BLaER1 treated with 17β-estradiol and CSF1 and Interleukin-3, amounts not matched to agents 10 nM and 100 nM (cell line): Measurements from ENCODE around the gene UBE2C.
"Not testable (repeated sequence)": the region's sequence is repeated elsewhere in the genome, so short reads cannot be mapped to it uniquely, and the experiment has no call there.

Source experiments
- H3K27ac ChIP-seq, 11 experiments: shearing (Covaris generic); formaldehyde crosslinking; 2 replicates each; pipeline ENCODE4 v1.8.1; 2022
- H3K27me3 ChIP-seq, 11 experiments: shearing (Covaris generic); formaldehyde crosslinking; 2 replicates each; pipeline ENCODE4 v1.8.1; 2022
- H3K36me3 ChIP-seq, 11 experiments: shearing (Covaris generic); formaldehyde crosslinking; 2 replicates each; pipeline ENCODE4 v1.8.1; 2022
- H3K4me1 ChIP-seq, 10 experiments: shearing (Covaris generic); formaldehyde crosslinking; 2 replicates each; pipeline ENCODE4 v1.8.1; 2022
- H3K4me2 ChIP-seq, 11 experiments: shearing (Covaris generic); formaldehyde crosslinking; 2 replicates each; pipeline ENCODE4 v1.8.1; 2022
- H3K4me3 ChIP-seq, 10 experiments: shearing (Covaris generic); formaldehyde crosslinking; 2 replicates each; pipeline ENCODE4 v1.8.1; 2022
- H3K9ac ChIP-seq, 11 experiments: shearing (Covaris generic); formaldehyde crosslinking; 2 replicates each; pipeline ENCODE4 v1.8.1; 2022
- H3K9me3 ChIP-seq, 11 experiments: shearing (Covaris generic); formaldehyde crosslinking; replicated peaks in 1 of 11; 2 replicates each; pipeline ENCODE4 v1.8.1; 2022
- H4K20me1 ChIP-seq, 11 experiments: shearing (Covaris generic); formaldehyde crosslinking; 2 replicates each; pipeline ENCODE4 v1.8.1; 2022
- Cebpa-rat ChIP-seq, 11 experiments: shearing (Covaris generic); IDR thresholded peaks; 2 replicates each; pipeline ENCODE4 v1.8.1; 2022

UBE2C gene

DNA sequence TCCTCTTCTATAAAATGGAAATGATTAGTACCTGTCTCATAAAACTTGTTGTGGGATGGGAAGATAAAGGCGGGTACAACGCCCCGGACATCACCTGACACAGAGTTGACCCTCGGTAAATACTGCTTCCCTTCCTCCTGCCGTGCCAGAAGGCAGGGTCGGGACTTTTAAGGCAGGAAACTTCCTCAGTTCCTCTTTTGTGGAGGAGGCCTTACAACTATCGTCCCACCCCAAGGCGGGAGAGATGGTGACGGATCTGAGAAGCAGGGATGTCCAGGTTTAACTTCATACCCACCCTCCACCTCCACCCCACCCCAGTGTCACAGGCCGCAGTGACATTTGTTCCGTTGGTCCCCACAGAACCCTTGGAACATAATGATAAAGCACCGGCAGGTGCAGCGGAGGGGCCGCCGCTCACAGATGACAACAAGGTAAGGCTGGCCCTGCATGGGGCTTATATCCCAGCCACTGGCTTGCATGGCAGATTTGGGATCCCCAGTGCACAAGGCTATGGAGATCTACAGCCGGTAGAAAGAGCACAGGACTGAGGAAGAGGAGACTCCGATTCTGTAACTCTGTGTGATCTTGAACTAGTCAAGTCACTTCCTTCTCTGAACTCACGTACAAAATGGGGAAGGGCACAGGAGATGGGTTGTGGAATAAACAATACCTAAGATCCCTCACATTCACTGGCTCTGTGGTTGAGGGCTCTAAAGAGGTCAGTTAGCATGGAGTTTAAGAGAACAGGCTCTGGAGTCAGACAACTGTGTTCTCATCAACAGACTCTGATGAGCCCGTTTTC, 19.9 kb upstream of the UBE2C start:
- H3K27ac ChIP-seq = peak overlapping the region; percentile 86 to 98 (median 93)
- H3K36me3 ChIP-seq = peaks cover 34 to 40% (median 36%) of the 10 kb centered on the region in 11 experiments
- H3K4me1 ChIP-seq = peaks cover 11 to 36% (median 12%) of the 10 kb centered on the region in 10 experiments
- peak overlapping the region; percentile 87 to 99 (median 96) for H3K4me3 ChIP-seq
- peaks cover 0 to 5% (median 0%) of the 10 kb centered on the region in 11 experiments; a peak in 2 of 22 replicates for H4K20me1 ChIP-seq
- no peaks in the 10 kb centered on the region for H3K27me3 ChIP-seq
- TF ChIP-seq Cebpa-rat (IDR thresholded peaks at IDR 0.05) = no peak
- H3K9me3 ChIP-seq = no peaks in the 10 kb centered on the region
- peak overlapping the region; percentile 85 to 98 (median 95) for H3K4me2 ChIP-seq
- peak overlapping the region; percentile 89 to 98 (median 95) for H3K9ac ChIP-seq

DNA sequence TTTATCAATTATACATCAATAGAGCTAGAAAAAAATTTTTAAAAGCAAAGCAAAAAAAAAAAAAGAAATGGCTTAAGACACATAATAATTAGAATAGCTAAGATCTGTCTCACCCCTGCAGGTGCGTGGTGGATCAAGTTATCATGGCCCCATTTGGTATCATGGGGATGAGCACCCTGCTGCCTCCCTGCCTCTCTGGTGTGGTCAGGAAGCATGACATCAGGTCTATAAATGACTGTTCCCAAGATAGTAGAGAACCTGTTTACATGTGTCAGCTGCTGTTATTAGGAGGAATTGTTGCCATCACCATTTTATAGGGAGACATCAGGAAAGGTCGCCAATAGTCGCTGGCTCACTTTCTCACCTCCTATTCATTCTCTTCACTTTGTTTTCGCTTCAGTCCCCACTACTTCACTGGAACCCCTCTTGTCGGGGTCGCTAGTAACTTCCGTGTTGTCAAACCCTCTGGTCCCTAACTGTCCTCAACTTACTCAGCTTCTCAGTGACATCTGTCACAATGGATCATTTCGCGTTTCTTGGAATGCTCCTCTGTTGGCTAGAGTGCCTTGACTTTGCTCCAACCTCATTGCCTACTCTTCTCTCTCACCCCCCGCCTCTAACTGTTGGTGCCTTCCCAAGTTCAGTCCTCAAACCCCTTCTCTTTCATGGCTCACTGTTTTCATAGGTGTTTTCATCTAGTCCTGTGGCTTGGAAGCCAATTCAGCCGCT, 15.9 kb upstream of the UBE2C start:
- Histone ChIP-seq H3K4me3 (no peak overlapping the region), H3K27me3 (no peaks in the 10 kb centered on the region), H4K20me1 (peaks cover 0 to 14% (median 0%) of the 10 kb centered on the region in 11 experiments; a peak in 6 of 22 replicates), H3K36me3 (peaks cover 42 to 55% (median 44%) of the 10 kb centered on the region in 11 experiments), H3K4me1 (peaks cover 11 to 23% (median 12%) of the 10 kb centered on the region in 10 experiments), H3K27ac (no peak overlapping the region), H3K4me2 (no peak overlapping the region), H3K9ac (no peak overlapping the region), H3K9me3 (no peaks in the 10 kb centered on the region)
- no peak for TF ChIP-seq Cebpa-rat (IDR thresholded peaks at IDR 0.05)

DNA sequence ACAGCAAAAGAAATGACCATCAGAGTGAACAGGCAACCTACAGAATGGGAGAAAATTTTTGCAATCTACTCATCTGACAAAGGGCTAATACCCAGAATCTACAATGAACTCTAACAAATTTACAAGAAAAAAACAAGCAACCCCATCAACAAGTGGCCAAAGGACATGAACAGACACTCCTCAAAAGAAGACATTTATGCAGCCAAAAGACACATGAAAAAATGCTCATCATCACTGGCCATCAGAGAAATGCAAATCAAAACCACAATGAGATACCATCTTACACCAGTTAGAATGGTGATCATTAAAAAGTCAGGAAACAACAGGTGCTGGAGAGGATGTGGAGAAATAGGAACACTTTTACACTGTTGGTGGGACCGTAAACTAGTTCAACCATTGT, 14.9 kb upstream of the UBE2C start:
- Histone ChIP-seq H3K4me1 (peaks cover 7 to 22% (median 11%) of the 10 kb centered on the region in 10 experiments), H3K36me3 (peaks cover 52 to 65% (median 55%) of the 10 kb centered on the region in 11 experiments), H4K20me1 (peaks cover 0 to 15% (median 0%) of the 10 kb centered on the region in 11 experiments; a peak in 6 of 22 replicates)
- H3K9ac ChIP-seq, H3K4me2 ChIP-seq, H3K4me3 ChIP-seq, H3K9me3 ChIP-seq, H3K27ac ChIP-seq, H3K27me3 ChIP-seq: not testable (repeated sequence)

DNA sequence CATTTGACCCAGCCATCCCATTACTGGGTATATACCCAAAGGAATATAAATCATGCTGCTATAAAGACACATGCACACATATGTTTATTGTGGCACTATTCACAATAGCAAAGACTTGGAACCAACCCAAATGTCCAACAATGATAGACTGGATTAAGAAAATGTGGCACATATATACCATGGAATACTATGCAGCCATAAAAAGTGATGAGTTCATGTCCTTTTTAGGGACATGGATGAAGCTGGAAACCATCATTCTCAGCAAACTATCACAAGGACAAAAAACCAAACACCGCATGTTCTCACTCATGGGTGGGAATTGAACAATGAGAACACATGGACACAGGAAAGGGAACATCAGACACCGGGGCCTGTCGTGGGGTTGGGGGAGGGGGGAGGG, 14.5 kb upstream of the UBE2C start:
- not testable (repeated sequence) for H3K9ac ChIP-seq, H3K27me3 ChIP-seq, H3K9me3 ChIP-seq, H3K4me2 ChIP-seq, H3K4me3 ChIP-seq, H3K27ac ChIP-seq
- H3K4me1 ChIP-seq = peaks cover 3 to 17% (median 7%) of the 10 kb centered on the region in 10 experiments
- H3K36me3 ChIP-seq = peaks cover 56 to 69% (median 59%) of the 10 kb centered on the region in 11 experiments
- peaks cover 0 to 15% (median 0%) of the 10 kb centered on the region in 11 experiments; a peak in 6 of 22 replicates for H4K20me1 ChIP-seq

DNA sequence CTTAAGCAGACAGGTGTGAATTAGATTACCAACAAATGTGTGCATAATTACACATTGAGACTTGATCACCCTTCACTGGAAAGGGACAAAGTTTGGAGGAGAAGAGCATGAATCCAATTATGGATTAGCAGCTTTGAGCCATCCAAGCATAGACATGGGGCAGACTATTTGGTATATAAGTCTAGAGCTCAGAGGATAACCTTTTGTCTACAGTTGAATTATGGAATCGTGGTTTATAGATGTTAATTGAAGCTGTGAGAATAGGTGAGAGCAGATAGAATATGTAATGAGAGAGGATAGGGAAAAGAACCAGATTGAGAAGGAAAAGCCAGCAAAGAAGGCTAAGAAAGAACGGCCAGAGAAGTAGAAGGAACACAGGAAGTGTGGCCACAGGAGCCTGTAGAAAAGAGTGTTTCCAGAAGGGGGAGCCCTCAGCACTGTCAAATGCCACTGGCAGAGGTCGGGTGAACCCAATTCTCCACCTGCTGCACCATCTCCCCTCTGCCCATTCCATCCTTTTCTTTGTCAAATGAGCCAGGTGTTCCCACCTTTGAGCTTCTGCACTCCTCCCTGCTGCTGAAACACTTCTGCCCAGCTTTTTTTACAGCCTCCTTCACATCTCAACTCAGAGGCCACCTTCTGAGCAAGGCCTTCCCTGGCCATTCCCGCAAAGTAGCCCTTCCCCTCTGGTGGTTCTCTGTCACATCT, 13.4 kb upstream of the UBE2C start:
- H3K27ac ChIP-seq = no peak overlapping the region
- no peak overlapping the region for H3K4me2 ChIP-seq
- no peaks in the 10 kb centered on the region for H3K27me3 ChIP-seq
- peaks cover 0 to 6% (median 0%) of the 10 kb centered on the region in 10 experiments; a peak in 4 of 20 replicates for H3K4me1 ChIP-seq
- no peak overlapping the region; a peak in 1 of 22 replicates for H3K9ac ChIP-seq
- H3K36me3 ChIP-seq = peaks cover 62 to 71% (median 63%) of the 10 kb centered on the region in 11 experiments
- no peak overlapping the region for H3K4me3 ChIP-seq
- TF ChIP-seq Cebpa-rat (IDR thresholded peaks at IDR 0.05) = no peak
- H4K20me1 ChIP-seq = peaks cover 0 to 15% (median 0%) of the 10 kb centered on the region in 11 experiments; a peak in 6 of 22 replicates
- H3K9me3 ChIP-seq = no peaks in the 10 kb centered on the region

DNA sequence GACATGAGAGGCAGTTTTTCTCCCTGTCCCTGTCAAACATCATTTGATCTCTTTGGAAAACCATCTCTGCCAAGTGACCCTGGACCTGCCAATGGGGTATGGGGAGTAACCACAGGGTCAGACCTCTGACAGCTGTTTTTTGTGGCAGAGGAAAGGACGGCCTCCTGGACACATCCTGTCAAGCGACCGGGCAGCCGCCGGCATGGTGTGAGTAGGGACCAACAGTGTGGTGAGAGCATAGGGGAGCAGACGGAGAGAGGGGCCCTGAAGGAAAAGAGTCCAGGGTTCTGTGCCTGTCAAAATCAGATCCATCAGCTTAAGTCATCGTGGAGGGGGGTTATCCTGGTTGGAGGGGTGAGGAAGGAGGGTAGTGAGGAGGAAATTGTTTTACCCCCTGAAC, 10.6 kb upstream of the UBE2C start:
- no peak overlapping the region for H3K27ac ChIP-seq
- TF ChIP-seq Cebpa-rat (IDR thresholded peaks at IDR 0.05) = no peak
- no peak overlapping the region; a peak in 1 of 22 replicates for H3K9ac ChIP-seq
- H3K4me2 ChIP-seq = no peak overlapping the region
- H3K27me3 ChIP-seq = no peaks in the 10 kb centered on the region
- H3K36me3 ChIP-seq = peaks cover 63 to 71% (median 64%) of the 10 kb centered on the region in 11 experiments
- H4K20me1 ChIP-seq = peaks cover 0 to 15% (median 0%) of the 10 kb centered on the region in 11 experiments; a peak in 6 of 22 replicates
- H3K9me3 ChIP-seq = no peaks in the 10 kb centered on the region
- H3K4me3 ChIP-seq = no peak overlapping the region
- H3K4me1 ChIP-seq = peaks cover 0 to 6% (median 0%) of the 10 kb centered on the region in 10 experiments; a peak in 4 of 20 replicates

DNA sequence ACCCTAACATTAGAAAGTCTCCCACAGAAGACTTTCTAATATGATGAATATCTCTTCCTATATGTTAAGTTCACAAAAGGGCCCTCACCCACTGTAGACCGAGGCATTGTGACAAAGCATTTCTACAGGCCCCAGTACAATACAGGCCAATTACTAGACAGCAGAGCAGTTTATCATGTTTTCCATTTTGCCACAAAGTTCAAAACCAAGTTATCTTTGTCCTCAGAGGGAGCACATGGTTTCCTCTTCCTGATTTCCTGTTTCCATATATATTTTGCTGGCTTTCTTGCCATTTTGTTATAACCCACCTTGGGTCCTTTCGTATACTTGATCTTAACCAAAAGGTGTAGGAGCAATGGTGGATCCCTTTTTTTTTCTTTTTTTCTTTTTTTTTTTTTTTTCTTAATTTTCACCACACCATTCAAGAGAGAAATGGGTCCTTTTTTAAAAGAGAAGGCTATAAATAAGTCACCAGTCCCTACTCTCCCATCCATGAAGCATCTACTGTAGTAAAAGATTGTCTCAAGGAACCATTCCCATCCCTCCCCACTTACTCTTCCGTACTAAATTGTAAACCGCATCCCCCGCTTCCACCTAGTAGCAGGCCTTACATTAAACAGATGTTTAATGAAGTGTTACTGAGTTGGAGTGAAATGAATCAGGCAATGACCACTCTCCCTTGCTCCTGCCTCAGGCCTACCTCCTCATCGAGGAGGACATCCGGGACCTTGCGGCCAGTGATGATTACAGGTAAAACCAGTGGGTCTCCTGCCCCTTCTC, 2.1 kb upstream of the UBE2C start:
- Histone ChIP-seq H3K4me1 (peaks cover 21 to 43% (median 36%) of the 10 kb centered on the region in 10 experiments), H3K27me3 (peaks cover 0 to 19% (median 14%) of the 10 kb centered on the region in 11 experiments; a peak in 10 of 22 replicates), H3K27ac (peak overlapping the region in 2 of 11 experiments; percentile 19 to 39; a peak in 3 of 22 replicates), H3K9me3 (peaks cover 0 to 23% (median 20%) of the 10 kb centered on the region in 11 experiments; a peak in 20 of 22 replicates), H3K4me3 (0 out of 20 replicates have a peak overlapping the region, but pooled peaks of 5 of the 10 experiments have one; percentile 4 to 84 (median 72)), H3K9ac (no peak overlapping the region), H3K4me2 (peak overlapping the region; percentile 18 to 56 (median 42); a peak in 20 of 22 replicates), H3K36me3 (peaks cover 65 to 84% (median 75%) of the 10 kb centered on the region in 11 experiments), H4K20me1 (peaks cover 0 to 3% (median 0%) of the 10 kb centered on the region in 11 experiments; a peak in 4 of 22 replicates)
- no peak for TF ChIP-seq Cebpa-rat (IDR thresholded peaks at IDR 0.05)

DNA sequence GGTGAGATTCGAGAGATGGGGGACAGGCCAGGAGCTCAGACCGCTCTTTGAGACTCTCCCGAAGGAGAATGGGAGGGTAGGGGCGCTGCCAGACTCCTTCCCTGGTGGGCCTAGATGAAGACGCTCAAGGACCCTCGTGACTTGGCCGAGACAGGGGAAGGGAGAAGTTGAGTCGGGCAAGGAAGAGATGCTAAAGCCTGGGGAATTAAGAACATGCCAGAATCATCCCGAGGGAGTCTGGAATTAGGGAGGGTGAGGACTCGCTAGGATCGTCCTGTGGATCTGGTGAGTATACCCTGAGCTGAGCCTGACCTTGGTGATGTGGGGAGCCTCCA, 529 bp downstream of the UBE2C start:
- Histone ChIP-seq H4K20me1 (peaks cover 0 to 23% (median 0%) of the 10 kb centered on the region in 11 experiments; a peak in 9 of 22 replicates), H3K4me1 (peaks cover 21 to 49% (median 39%) of the 10 kb centered on the region in 10 experiments), H3K27me3 (peaks cover 0 to 19% (median 14%) of the 10 kb centered on the region in 11 experiments; a peak in 10 of 22 replicates), H3K27ac (peak overlapping the region in 10 of 11 experiments; percentile 39 to 92 (median 85); a peak in 19 of 22 replicates), H3K9me3 (peaks cover 0 to 23% (median 20%) of the 10 kb centered on the region in 11 experiments; a peak in 20 of 22 replicates), H3K9ac (peak overlapping the region; percentile 61 to 90 (median 84)), H3K36me3 (peaks cover 39 to 78% (median 72%) of the 10 kb centered on the region in 11 experiments), H3K4me3 (peak overlapping the region; percentile 56 to 84 (median 72)), H3K4me2 (peak overlapping the region; percentile 78 to 93 (median 87))
- TF ChIP-seq Cebpa-rat (IDR thresholded peaks at IDR 0.05) = no peak
